HEK293T (cell line): ENCODE measurements around the gene EPHA3.

ENCODE experiments used
- FOXA1 ChIP-seq: fragments of 450-650 bp; IDR thresholded peaks from 2 replicates; pipeline ENCODE4 v1.6.1; 2016; ENCODE audit warnings: mild to moderate bottlenecking
- LEF1 ChIP-seq: fragments of 450-650 bp; IDR thresholded peaks from 2 replicates; pipeline ENCODE4 v1.6.1; 2017; ENCODE audit warnings: mild to moderate bottlenecking, borderline replicate concordance
- SP1 ChIP-seq: fragments of 450-650 bp; IDR thresholded peaks from 2 replicates; pipeline ENCODE4 v1.6.1; 2017

DNA sequence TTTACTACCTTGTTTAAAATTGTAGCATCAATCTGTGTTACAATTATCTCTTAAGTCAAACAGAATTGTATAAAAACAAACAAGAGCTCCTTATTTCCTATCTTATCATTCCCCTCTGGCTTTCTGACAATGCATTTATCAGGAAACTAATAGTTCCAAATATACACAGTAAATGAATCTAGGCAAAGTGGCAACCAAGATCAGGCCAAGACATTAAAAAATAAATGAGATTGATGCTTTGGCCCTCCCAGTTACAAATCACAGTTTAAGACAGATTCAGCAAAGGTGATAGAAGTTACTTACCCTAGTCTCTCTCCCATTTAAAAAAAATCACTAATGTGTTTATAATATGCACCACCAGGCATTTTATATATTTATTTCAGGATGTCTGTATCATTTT lies 236.7 kb downstream of the EPHA3 start:
- no peak for TF ChIP-seq LEF1
- TF ChIP-seq SP1: no peak
- TF ChIP-seq FOXA1: no peak
